ENCODE data around the gene PROB1.

Gene PROB1

GRCh38 chr5:139394123-139394653 is 716 bp downstream of the PROB1 start:
- Histone ChIP-seq H3K4me2 (ENCODE audit: low read length, poor library complexity, severe bottlenecking) (peak overlapping the region; percentile 27), H2BK15ac (ENCODE audit: low read depth, poor library complexity, severe bottlenecking) (peak overlapping the region; percentile 91), H3K18ac (ENCODE audit: low read depth in 1 of 2, low read length in 2 of 2) (peak overlapping the region in 1 of 2 experiments; percentile 30), H3K27me3 (ENCODE audit: control insufficient read depth in 1 of 2, insufficient read depth in 1 of 2, low read length in 2 of 2) (peaks cover 18 to 29% of the 10 kb centered on the region in 2 experiments), H3K4ac (ENCODE audit: low read depth in 1 of 2, low read length in 2 of 2) (no peak overlapping the region), H3K14ac (ENCODE audit: low read length in 2 of 2) (no peak overlapping the region), H3K79me1 (replicated peaks; ENCODE audit: low read length, poor library complexity, severe bottlenecking) (no peaks in the 10 kb centered on the region), H3K36me3 (ENCODE audit: control insufficient read depth in 1 of 2, insufficient read depth in 2 of 2, low read depth in 1 of 2, low read length in 2 of 2) (peaks cover 0 to 3% of the 10 kb centered on the region in 2 experiments), H2BK12ac (ENCODE audit: low read length in 2 of 2) (no peak overlapping the region), H3K4me1 (ENCODE audit: control insufficient read depth, insufficient read depth, low read depth, low read length) (peaks cover 32% of the 10 kb centered on the region), H3K23ac (ENCODE audit: low read length in 2 of 2) (peak overlapping the region in 1 of 2 experiments; percentile 57), H3K9ac (ENCODE audit: low read length) (peak overlapping the region; percentile 65), H4K8ac (ENCODE audit: low read length) (peak overlapping the region; percentile 59), H4K91ac (ENCODE audit: low read length) (peak overlapping the region; percentile 47), H2BK5ac (ENCODE audit: low read depth, low read length, poor library complexity, severe bottlenecking) (no peak overlapping the region), H2AK5ac (ENCODE audit: low read length, severe bottlenecking) (no peak overlapping the region), H3K9me3 (ENCODE audit: control insufficient read depth, low read length) (no peaks in the 10 kb centered on the region), H2BK120ac (ENCODE audit: low read depth, low read length) (no peak overlapping the region), H3K27ac (ENCODE audit: low read length, poor library complexity, severe bottlenecking) (no peak overlapping the region), H3K4me3 (ENCODE audit: insufficient read depth in 1 of 2, low read depth in 1 of 2, low read length in 2 of 2) (peak overlapping the region; percentile 30 to 65), H2AFZ (ENCODE audit: low read depth, low read length) (no peak overlapping the region)
- DNase-seq, result peak; percentile 64
- WGBS, result 3% methylated on average over 43 of the region's 62 CpGs

DNA sequence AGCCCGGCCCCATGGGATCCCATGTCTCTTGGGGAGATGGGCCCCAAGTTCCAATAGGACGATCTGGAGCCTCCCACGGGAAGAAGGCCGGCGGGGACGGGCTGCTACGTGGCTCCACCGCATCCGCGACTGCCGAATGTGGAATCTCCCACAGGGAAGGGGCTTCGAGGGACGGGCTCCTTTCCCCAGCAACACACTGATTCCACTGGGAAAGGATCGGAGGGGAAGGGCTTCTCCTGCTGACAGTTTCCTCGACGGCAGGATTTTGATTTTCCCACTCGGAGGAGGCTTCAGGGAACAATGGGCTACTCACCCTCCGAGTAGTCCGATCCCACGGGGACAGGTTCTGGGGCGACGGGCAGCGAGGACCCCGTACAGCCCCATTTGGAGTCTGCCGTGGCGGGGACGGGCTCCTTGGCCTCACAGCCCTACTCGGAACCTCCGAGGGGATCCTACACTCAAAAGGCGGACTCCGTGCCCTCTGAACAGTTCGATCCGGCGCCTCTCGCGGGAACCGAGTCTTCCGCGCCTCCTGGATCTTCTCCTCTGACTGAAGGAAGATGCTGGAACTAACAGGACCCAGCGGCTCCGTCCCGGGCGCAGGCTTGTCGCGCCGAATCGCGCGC is 1.3 kb downstream of the PROB1 start:
- no peak overlapping the region for H3K14ac ChIP-seq (ENCODE audit: low read length in 2 of 2)
- H4K8ac ChIP-seq (ENCODE audit: low read length), result peak overlapping the region; percentile 59
- peak overlapping the region in 1 of 2 experiments; percentile 18 for H3K4ac ChIP-seq (ENCODE audit: low read depth in 1 of 2, low read length in 2 of 2)
- no peak overlapping the region for H2BK120ac ChIP-seq (ENCODE audit: low read depth, low read length)
- peak overlapping the region; percentile 65 for H3K9ac ChIP-seq (ENCODE audit: low read length)
- H2BK5ac ChIP-seq (ENCODE audit: low read depth, low read length, poor library complexity, severe bottlenecking), result no peak overlapping the region
- H3K18ac ChIP-seq (ENCODE audit: low read depth in 1 of 2, low read length in 2 of 2), result peak overlapping the region; percentile 28 to 30
- H3K27ac ChIP-seq (ENCODE audit: low read length, poor library complexity, severe bottlenecking), result no peak overlapping the region
- no peak overlapping the region for H2BK12ac ChIP-seq (ENCODE audit: low read length in 2 of 2)
- H4K91ac ChIP-seq (ENCODE audit: low read length), result peak overlapping the region; percentile 31
- peaks cover 18 to 29% of the 10 kb centered on the region in 2 experiments for H3K27me3 ChIP-seq (ENCODE audit: control insufficient read depth in 1 of 2, insufficient read depth in 1 of 2, low read length in 2 of 2)
- H3K4me2 ChIP-seq (ENCODE audit: low read length, poor library complexity, severe bottlenecking), result peak overlapping the region; percentile 60
- DNase-seq, result no peak
- peaks cover 0 to 3% of the 10 kb centered on the region in 2 experiments for H3K36me3 ChIP-seq (ENCODE audit: control insufficient read depth in 1 of 2, insufficient read depth in 2 of 2, low read depth in 1 of 2, low read length in 2 of 2)
- 11% methylated on average over 49 of the region's 49 CpGs for WGBS
- H3K23ac ChIP-seq (ENCODE audit: low read length in 2 of 2), result no peak overlapping the region
- H2BK15ac ChIP-seq (ENCODE audit: low read depth, poor library complexity, severe bottlenecking), result peak overlapping the region; percentile 58
- H3K9me3 ChIP-seq (ENCODE audit: control insufficient read depth, low read length), result no peaks in the 10 kb centered on the region
- no peak overlapping the region for H2AFZ ChIP-seq (ENCODE audit: low read depth, low read length)
- H2AK5ac ChIP-seq (ENCODE audit: low read length, severe bottlenecking), result no peak overlapping the region
- H3K79me1 ChIP-seq (replicated peaks; ENCODE audit: low read length, poor library complexity, severe bottlenecking), result no peaks in the 10 kb centered on the region
- H3K4me3 ChIP-seq (ENCODE audit: insufficient read depth in 1 of 2, low read depth in 1 of 2, low read length in 2 of 2), result peak overlapping the region; percentile 30 to 65
- H3K4me1 ChIP-seq (ENCODE audit: control insufficient read depth, insufficient read depth, low read depth, low read length), result peaks cover 32% of the 10 kb centered on the region

GRCh38 chr5:139392678-139393496 is 2.0 kb downstream of the PROB1 start:
- WGBS, result 4% methylated on average over 77 of the region's 77 CpGs
- H3K14ac ChIP-seq (ENCODE audit: low read length in 2 of 2), result no peak overlapping the region
- H4K8ac ChIP-seq (ENCODE audit: low read length), result peak overlapping the region; percentile 86
- H3K36me3 ChIP-seq (ENCODE audit: control insufficient read depth in 1 of 2, insufficient read depth in 2 of 2, low read depth in 1 of 2, low read length in 2 of 2), result peaks cover 0 to 3% of the 10 kb centered on the region in 2 experiments
- H3K4ac ChIP-seq (ENCODE audit: low read depth in 1 of 2, low read length in 2 of 2), result no peak overlapping the region
- H3K4me2 ChIP-seq (ENCODE audit: low read length, poor library complexity, severe bottlenecking), result peak overlapping the region; percentile 60
- H3K27me3 ChIP-seq (ENCODE audit: control insufficient read depth in 1 of 2, insufficient read depth in 1 of 2, low read length in 2 of 2), result peaks cover 18 to 29% of the 10 kb centered on the region in 2 experiments
- H2BK15ac ChIP-seq (ENCODE audit: low read depth, poor library complexity, severe bottlenecking), result peak overlapping the region; percentile 35
- peak overlapping the region; percentile 72 for H2AFZ ChIP-seq (ENCODE audit: low read depth, low read length)
- no peak overlapping the region for H2AK5ac ChIP-seq (ENCODE audit: low read length, severe bottlenecking)
- H3K4me3 ChIP-seq (ENCODE audit: insufficient read depth in 1 of 2, low read depth in 1 of 2, low read length in 2 of 2), result peak overlapping the region; percentile 47 to 65
- H2BK12ac ChIP-seq (ENCODE audit: low read length in 2 of 2), result no peak overlapping the region
- DNase-seq, result peak; percentile 64
- no peak overlapping the region for H3K27ac ChIP-seq (ENCODE audit: low read length, poor library complexity, severe bottlenecking)
- peaks cover 37% of the 10 kb centered on the region for H3K4me1 ChIP-seq (ENCODE audit: control insufficient read depth, insufficient read depth, low read depth, low read length)
- H3K23ac ChIP-seq (ENCODE audit: low read length in 2 of 2), result peak overlapping the region; percentile 26 to 53
- H3K9ac ChIP-seq (ENCODE audit: low read length), result peak overlapping the region; percentile 65
- peak overlapping the region in 1 of 2 experiments; percentile 28 for H3K18ac ChIP-seq (ENCODE audit: low read depth in 1 of 2, low read length in 2 of 2)
- peak overlapping the region; percentile 12 for H2BK120ac ChIP-seq (ENCODE audit: low read depth, low read length)
- no peaks in the 10 kb centered on the region for H3K79me1 ChIP-seq (replicated peaks; ENCODE audit: low read length, poor library complexity, severe bottlenecking)
- no peak overlapping the region for H4K91ac ChIP-seq (ENCODE audit: low read length)
- H2BK5ac ChIP-seq (ENCODE audit: low read depth, low read length, poor library complexity, severe bottlenecking), result no peak overlapping the region
- no peaks in the 10 kb centered on the region for H3K9me3 ChIP-seq (ENCODE audit: control insufficient read depth, low read length)

DNA sequence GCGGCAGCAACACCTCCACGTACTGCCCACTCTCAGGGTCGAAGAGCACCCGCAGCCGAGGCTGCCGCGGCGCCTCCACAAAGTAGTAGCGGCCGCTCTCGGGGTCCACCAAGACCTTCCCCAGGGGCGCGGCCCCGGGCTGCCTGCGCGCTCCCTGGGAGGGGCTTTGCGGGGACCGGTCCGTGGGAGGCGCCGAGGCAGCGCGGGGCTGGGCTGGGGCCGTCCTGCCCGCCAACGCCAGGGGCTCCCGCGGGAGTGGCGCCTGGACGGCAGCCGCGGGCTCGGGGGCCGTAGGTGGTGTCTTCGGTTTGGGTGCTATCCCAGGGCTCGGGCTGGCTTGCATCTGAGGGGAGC is 2.6 kb downstream of the PROB1 start:
- Histone ChIP-seq H3K4me1 (ENCODE audit: control insufficient read depth, insufficient read depth, low read depth, low read length) (peaks cover 37% of the 10 kb centered on the region), H3K36me3 (ENCODE audit: control insufficient read depth in 1 of 2, insufficient read depth in 2 of 2, low read depth in 1 of 2, low read length in 2 of 2) (peaks cover 0 to 3% of the 10 kb centered on the region in 2 experiments), H2BK15ac (ENCODE audit: low read depth, poor library complexity, severe bottlenecking) (no peak overlapping the region), H2BK5ac (ENCODE audit: low read depth, low read length, poor library complexity, severe bottlenecking) (no peak overlapping the region), H3K27me3 (ENCODE audit: control insufficient read depth in 1 of 2, insufficient read depth in 1 of 2, low read length in 2 of 2) (peaks cover 18 to 29% of the 10 kb centered on the region in 2 experiments), H2AFZ (ENCODE audit: low read depth, low read length) (no peak overlapping the region), H3K18ac (ENCODE audit: low read depth in 1 of 2, low read length in 2 of 2) (peak overlapping the region in 1 of 2 experiments; percentile 56), H3K79me1 (replicated peaks; ENCODE audit: low read length, poor library complexity, severe bottlenecking) (no peaks in the 10 kb centered on the region), H3K4me2 (ENCODE audit: low read length, poor library complexity, severe bottlenecking) (peak overlapping the region; percentile 60), H2BK12ac (ENCODE audit: low read length in 2 of 2) (no peak overlapping the region), H3K4me3 (ENCODE audit: insufficient read depth in 1 of 2, low read depth in 1 of 2, low read length in 2 of 2) (peak overlapping the region; percentile 41 to 65), H3K9ac (ENCODE audit: low read length) (no peak overlapping the region), H4K91ac (ENCODE audit: low read length) (no peak overlapping the region), H4K8ac (ENCODE audit: low read length) (no peak overlapping the region), H3K23ac (ENCODE audit: low read length in 2 of 2) (no peak overlapping the region), H2BK120ac (ENCODE audit: low read depth, low read length) (peak overlapping the region; percentile 12), H3K4ac (ENCODE audit: low read depth in 1 of 2, low read length in 2 of 2) (no peak overlapping the region), H3K9me3 (ENCODE audit: control insufficient read depth, low read length) (no peaks in the 10 kb centered on the region), H3K27ac (ENCODE audit: low read length, poor library complexity, severe bottlenecking) (no peak overlapping the region), H3K14ac (ENCODE audit: low read length in 2 of 2) (no peak overlapping the region), H2AK5ac (ENCODE audit: low read length, severe bottlenecking) (no peak overlapping the region)
- 21% methylated on average over 25 of the region's 36 CpGs for WGBS
- no peak for DNase-seq

Data from mesenchymal stem cell (in vitro differentiated cells and primary cell).